Jurkat, Clone E6-1 (cell line): ENCODE data around the gene FUOM.

Experiments used
- DNase-seq: peaks from one replicate; pipeline ENCODE4 v3.0.0-alpha.2; 2011; ENCODE audit warnings: low read depth, low spot score
- H3K4me3 ChIP-seq: 2 replicates; pipeline ENCODE4 v1.5.1; 2011; ENCODE audit warnings: mild to moderate bottlenecking, low read length, control low read depth, moderate library complexity

Gene FUOM

GRCh38 chr10:133339708-133340380 lies 18.0 kb downstream of the FUOM start:
- no peak for DNase-seq
- H3K4me3 ChIP-seq: no peak overlapping the region

GRCh38 chr10:133338080-133339071 lies 19.4 kb downstream of the FUOM start:
- DNase-seq: no peak
- H3K4me3 ChIP-seq: no peak overlapping the region

DNA sequence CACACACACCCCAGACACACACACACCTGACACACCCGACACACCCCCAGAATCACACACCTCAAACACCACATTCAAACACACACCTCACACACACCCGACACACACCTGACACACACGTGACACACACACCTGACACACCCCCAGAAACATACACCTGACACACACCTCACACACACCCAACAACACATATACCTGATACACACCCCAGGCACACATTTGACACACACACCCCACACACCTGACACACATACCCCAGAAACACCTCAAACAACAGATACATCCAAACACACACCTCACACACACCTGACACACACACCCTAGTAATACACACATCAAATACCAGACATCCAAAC lies 20.5 kb downstream of the FUOM start:
- no peak overlapping the region for H3K4me3 ChIP-seq
- DNase-seq: no peak

DNA sequence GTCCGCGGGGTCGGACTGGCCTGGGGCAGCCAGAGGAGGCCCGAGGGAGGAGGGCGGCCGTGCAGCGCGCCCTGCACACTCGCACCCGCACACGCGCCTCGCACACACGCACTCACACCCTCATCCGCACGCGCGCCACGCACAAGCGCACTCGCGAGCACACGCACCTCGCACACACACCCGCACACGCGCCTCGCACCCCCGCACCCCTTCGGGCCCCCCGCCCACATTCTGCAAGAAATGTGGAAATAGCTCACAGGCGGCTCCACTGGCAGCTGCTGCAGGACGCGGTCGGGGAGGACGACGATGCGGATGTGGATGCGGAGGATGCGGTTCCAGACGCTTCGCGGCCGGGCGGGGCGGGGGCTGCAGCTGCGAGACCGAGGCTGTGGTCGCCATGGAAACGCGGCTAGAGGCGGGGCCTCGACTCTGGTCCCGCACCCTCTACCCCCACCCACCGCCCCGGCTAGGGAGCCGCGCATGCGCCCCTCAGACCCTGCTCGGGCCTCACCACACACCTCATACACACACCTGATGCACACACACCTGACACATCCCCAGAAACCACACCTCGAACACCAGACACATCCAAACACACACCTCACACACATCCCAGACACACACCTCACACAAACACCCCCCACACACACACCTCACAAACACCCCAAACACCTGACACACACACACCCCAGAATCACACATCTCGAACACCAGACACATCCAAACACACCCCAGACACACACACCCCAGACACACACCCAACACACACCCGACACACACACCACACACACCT lies 21.0 kb downstream of the FUOM start, which contains the start of gene CALY:
Gene CALY (minus strand): TSS at position 320 of the 793 bp plus-strand sequence. CDS start 7,907 bp downstream, outside the sequence.
- DNase-seq: peak; percentile 86
- no peak within 1 kb of the TSS for H3K4me3 ChIP-seq

GRCh38 chr10:133336118-133336576 lies 21.7 kb downstream of the FUOM start:
- no peak overlapping the region for H3K4me3 ChIP-seq
- no peak for DNase-seq

DNA sequence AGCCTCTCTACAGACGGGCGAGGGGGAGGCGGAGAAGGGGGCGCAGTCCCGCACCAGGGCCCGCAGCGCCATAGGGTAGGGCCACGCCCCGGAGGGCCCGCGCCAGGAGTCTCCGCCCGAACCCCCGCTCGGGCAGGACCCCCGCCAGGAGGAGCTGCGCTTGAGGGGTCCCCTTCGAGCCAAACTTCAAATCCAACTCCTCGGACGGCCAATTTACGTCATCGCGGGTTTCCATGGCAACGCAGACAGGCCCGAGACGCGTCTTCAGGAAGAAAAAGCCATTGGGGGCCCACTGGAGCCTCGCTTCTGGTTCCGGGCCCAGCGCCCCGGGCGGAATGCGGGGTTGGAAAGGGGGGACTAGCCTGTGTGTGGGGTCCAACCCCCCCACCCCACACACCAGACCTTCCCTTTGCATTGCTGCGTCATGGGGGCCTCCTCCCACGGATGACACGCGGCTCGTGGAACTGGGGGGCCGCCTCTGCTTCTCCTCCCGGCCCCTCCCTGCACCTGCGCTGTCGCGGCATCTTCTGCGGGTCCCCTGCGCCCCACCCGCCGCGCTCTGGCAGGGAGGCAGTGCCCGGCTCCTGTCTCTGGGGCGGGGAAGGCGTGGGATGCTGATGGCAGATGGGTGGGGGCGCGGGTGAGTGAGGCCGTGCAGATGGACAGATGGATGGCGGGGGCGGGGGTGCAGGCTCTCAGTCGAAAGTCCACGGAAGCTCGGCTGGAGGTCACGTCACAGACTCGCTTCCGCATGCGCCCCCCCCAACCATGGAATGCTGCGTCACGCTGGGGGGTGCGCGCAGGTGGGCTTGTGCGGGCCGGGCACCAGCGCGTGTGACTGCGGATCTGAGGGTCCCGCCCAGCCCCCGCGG lies 22.3 kb downstream of the FUOM start:
- no peak for DNase-seq
- no peak overlapping the region for H3K4me3 ChIP-seq

DNA sequence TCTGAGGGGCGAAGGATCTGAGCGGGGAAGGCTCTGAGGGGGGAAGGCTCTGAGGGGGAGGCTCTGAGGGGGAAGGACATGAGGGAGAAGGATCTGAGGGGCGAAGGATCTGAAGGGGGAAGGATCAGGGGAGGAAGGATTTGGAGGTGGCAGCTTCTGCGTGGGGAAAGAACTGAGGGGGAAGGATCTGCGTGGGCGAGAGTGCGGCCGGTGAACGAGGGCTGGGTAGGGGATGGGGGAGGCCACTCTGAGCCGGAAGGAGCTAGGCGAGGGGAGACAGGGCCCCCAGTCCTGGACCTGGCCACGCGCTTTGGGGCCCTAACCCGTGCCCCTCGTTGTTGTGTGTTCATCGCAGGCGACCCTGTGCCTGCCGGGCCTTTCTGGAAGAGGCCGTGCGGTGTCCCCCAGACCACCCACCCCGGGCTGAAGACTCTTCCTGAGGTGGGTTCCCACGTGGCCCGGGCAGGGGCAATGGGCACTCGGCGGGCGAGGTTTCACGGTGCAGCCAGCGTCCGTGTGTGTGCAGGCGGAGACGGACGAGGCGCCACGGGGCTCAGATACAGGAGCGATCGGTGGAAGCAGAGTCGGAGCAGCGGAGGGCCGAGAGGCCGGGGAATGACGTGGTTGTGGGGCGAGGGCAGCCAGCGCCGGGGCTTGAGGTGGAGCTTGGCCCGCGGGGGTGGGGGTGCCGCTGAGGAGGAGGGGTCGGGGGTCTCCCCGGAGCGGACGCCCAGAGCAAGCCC lies 23.1 kb downstream of the FUOM start:
- no peak overlapping the region for H3K4me3 ChIP-seq

DNA sequence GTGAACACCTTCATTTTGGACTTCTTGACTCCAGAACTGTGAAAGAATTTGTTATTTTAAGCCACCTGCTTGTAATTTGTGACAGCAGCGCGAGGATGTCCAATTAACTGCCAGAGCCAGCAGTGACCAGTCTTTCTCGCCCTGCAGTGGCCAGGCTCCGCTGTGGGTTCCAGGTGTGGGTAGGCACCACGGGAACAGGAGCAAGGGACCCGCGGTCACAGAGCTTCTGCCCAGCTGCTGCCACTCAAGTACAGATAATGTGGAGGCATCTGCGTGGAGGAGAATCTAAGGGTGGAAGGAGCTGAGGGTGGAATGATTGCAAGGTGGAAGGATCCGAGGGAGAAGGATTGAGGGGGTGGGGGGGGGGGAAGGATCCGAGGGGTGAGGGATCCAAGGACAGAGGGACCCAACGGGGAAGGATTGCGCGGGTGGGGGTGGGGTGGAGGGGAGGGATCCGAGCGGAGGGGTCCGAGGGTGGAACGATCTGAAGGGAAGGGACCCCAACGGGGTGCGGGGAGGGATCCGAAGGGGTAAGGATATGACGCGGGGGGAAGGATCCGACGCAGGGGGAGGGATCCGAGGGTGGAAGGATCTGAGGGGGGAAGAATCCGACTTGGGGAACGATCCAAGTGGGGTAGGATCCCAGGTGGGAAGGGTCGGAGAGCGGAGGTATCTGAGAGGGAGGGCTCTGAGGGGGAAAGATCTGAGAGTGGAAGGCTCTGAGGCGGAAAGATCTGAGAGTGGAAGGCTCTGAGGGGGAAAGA lies 24.7 kb downstream of the FUOM start:
- no peak for DNase-seq

More for the DNA sequence above, 23.1 kb downstream of the FUOM start:
- DNase-seq: no peak

DNA sequence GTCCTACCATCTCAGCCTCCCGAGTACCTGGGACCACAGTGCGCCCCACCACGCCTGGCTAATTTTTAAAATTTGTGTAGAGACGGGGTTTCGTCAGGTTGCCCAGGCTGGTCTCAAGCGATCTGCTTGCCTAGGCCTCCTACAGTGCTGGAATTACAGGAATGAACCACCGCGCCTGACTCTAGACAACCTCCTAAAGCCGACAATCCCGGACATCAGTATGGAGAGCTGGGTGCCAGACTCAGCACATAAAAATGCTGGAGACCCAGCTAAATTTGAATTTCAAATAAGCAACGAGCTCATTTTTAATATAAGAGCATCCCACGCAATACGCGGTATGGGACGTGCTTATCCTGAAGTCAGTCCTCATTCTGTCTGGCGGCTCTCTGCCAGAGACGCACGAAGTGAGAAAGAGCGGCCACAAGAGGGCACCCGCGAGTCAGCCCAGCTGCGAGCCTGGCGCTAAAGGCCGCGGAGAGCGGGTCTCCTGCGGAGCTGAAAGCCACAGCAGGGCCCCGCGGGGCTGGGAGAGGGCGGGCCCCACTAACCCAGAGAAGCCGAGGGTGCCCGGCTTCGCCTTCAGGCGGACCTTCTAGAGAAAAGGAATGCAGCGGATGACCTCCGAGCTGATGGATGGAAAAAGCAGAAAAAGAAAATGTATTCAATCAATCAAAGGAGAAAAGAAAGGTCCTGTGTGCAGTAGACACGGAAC lies 28.2 kb downstream of the FUOM start:
- peak overlapping the region; percentile 32 for H3K4me3 ChIP-seq
- peak; percentile 73 for DNase-seq

More for the DNA sequence above, 24.7 kb downstream of the FUOM start:
- no peak overlapping the region for H3K4me3 ChIP-seq

DNA sequence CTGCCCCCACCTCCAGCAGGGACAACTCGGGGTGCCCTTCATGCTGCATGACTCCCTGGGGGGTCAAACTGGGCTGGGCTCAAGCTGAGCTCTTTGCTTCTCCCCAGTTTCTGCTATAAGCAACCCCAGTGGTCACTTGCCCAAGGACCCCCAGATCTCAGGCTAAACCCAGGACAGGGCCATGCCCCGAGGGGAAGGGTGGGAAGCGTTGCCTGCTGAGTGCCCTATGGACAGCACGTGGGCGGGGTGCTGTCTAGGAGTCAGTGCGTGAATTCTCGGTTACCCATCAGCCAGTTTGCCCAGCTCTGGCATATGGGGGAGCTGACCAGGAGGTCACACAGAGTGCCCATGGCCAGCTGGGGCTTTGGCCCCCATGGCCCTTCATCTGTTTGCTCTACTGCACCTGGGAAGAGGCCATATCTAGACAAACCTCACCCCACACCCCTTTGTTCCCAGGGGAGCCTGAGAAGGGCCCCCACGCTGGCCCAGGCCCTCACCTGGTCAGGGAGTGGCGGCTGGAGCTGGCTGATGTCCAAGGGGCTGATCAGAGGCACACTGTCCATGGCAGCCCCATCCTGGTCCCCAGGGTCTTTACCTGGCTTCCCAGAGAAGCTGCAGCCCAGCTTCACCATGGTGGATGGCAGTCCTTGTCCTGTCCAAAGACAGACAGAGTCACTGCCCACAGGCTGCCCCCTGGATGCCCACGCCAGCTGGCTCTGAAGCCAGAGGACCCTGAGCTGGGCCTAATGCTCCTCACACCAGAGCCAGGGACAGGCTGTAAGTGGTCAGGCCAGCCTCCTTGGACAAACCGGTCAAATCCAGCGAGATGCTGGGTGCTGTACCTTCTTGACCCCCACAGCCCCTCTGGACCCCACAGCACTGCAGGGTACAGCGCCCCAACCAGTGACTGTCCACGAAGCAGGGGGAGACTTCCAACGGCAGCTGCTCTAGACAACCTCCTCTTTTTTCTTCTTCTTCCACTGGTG lies 29.2 kb downstream of the FUOM start:
- no peak for DNase-seq
- no peak overlapping the region for H3K4me3 ChIP-seq

DNA sequence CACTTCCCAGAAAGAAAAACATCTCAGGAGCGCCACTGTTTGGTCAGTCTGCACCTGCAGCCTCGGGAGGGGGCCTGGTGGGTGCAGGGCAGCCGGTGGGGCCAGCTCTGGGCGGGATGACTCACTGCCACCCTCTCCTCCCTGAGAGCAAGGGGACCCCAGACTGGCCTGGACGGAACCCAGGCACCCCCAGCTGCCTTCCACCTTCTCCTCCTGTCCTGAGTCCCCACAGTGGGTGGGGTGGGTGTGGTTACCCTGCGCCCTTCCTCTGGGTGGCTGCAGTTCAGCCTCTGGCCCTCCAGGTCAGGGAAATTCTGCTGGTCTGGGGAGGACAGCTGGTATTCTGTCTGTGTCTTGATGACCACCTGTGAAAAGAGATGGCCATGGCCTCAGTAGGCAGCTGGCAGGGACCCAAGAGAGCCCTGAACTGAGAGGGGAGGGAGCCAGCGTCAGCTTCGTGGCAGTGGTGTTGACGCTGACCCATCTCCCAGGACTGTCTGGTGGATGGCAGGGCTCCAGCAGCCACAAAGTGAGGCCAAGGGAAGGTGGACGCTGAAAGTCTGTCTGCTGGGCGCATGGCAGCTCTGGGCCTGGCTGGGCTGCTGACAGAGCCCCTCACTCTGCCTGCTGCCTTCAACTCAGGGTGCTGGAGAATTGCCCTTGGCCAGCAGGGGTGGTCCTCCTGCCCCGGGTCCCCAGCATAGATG lies 30.0 kb downstream of the FUOM start:
- no peak for DNase-seq

DNA sequence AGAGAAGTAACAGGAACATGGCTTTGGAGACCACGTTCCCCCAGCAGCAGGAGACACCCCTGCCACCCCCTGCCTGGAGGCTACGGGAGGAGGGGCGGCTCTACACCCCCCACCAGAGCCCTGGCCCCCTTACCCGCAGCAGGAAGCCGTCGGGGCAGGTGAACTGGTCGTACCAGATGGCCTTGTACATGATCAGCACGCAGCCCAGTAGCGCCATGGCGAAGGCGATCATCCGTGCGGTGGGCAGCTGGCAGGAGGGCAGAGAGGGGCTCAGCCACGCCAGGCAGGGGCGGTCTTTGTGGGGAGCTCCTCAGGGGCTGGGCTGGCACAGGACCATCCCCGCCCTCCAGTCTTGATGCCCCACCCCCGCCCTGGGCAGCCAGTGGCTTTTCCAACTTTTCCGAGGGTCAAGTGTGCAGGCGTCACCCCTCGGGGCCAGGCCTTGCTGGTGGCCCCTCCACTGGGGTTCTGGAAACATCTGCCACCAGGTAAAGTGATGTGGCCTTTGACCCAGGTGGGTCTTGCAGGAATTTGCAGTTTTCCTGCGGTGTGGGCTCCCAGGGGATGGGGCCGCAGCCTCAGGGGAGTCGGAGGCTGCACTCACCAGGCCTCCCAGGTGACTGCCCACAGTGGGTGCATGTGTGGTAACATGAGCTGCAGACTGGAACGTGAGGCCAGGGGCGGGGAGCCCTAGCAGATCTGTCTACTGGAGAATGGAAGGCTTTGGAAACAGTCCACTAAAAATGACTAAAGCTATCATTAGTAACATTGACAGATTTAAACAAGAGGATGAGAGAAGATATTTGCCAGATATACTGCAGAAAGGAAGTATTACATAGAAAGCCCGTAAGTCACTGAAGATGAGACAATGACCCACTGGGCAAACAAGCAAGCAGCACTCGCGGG lies 30.8 kb downstream of the FUOM start:
- no peak for DNase-seq
- no peak overlapping the region for H3K4me3 ChIP-seq

More for the DNA sequence above, 30.0 kb downstream of the FUOM start:
- no peak overlapping the region for H3K4me3 ChIP-seq

DNA sequence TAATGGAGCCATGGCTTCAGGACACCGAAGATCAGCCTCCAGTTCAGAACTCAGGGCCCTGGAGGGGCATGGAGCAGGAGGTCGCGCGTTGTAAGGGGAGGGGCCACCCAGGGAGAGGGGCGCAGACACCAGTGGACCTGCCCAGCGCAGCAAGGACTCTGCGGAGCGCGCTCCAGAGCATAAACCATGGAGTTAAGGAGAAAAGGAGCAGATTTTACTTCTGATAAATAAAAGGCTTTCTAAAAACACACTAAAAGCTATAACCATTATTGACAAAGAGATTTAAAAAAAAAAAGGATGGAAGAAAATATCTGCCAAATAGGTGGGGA lies 31.6 kb downstream of the FUOM start:
- no peak for DNase-seq

More for the DNA sequence above, 31.6 kb downstream of the FUOM start:
- no peak overlapping the region for H3K4me3 ChIP-seq
